ENCODE data around the gene PDSS2.

The PDSS2 gene

GRCh38 chr6:107342144-107342543, 117.2 kb downstream of the PDSS2 start:
- no peaks in the 10 kb centered on the region for H3K36me3 ChIP-seq (ENCODE audit: control insufficient read depth, insufficient read depth, low read length)

GRCh38 chr6:107340881-107341280, 118.5 kb downstream of the PDSS2 start:
- no peak overlapping the region for H3K4me3 ChIP-seq (ENCODE audit: low read length)
- H3K27me3 ChIP-seq (ENCODE audit: control insufficient read depth, insufficient read depth, low read length) = no peaks in the 10 kb centered on the region
- no peaks in the 10 kb centered on the region for H3K4me1 ChIP-seq (ENCODE audit: control insufficient read depth, insufficient read depth, low read length)
- H3K9ac ChIP-seq (ENCODE audit: low read length) = no peak overlapping the region
- H3K27ac ChIP-seq (ENCODE audit: low read depth, low read length) = no peak overlapping the region
- no peaks in the 10 kb centered on the region for H3K36me3 ChIP-seq (ENCODE audit: control insufficient read depth, insufficient read depth, low read length)

More at GRCh38 chr6:107342144-107342543, 117.2 kb downstream of the PDSS2 start:
- H3K9ac ChIP-seq (ENCODE audit: low read length) = no peak overlapping the region
- H3K4me1 ChIP-seq (ENCODE audit: control insufficient read depth, insufficient read depth, low read length) = no peaks in the 10 kb centered on the region
- H3K4me3 ChIP-seq (ENCODE audit: low read length) = no peak overlapping the region
- no peaks in the 10 kb centered on the region for H3K27me3 ChIP-seq (ENCODE audit: control insufficient read depth, insufficient read depth, low read length)
- H3K27ac ChIP-seq (ENCODE audit: low read depth, low read length) = no peak overlapping the region

- H3K9ac ChIP-seq (ENCODE audit: low read length) = no peak overlapping the region
- H3K4me3 ChIP-seq (ENCODE audit: low read length) = no peak overlapping the region
- no peak overlapping the region for H3K27ac ChIP-seq (ENCODE audit: low read depth, low read length)
- H3K27me3 ChIP-seq (ENCODE audit: control insufficient read depth, insufficient read depth, low read length) = no peaks in the 10 kb centered on the region
- no peaks in the 10 kb centered on the region for H3K4me1 ChIP-seq (ENCODE audit: control insufficient read depth, insufficient read depth, low read length)
- no peaks in the 10 kb centered on the region for H3K36me3 ChIP-seq (ENCODE audit: control insufficient read depth, insufficient read depth, low read length)
These were observed 122.1 kb downstream of the PDSS2 start for GRCh38 chr6:107337191-107337741.

- no peak overlapping the region for H3K9ac ChIP-seq (ENCODE audit: low read length)
- no peak overlapping the region for H3K27ac ChIP-seq (ENCODE audit: low read depth, low read length)
- H3K4me3 ChIP-seq (ENCODE audit: low read length) = no peak overlapping the region
- no peaks in the 10 kb centered on the region for H3K27me3 ChIP-seq (ENCODE audit: control insufficient read depth, insufficient read depth, low read length)
- H3K36me3 ChIP-seq (ENCODE audit: control insufficient read depth, insufficient read depth, low read length) = no peaks in the 10 kb centered on the region
- no peaks in the 10 kb centered on the region for H3K4me1 ChIP-seq (ENCODE audit: control insufficient read depth, insufficient read depth, low read length)
These were observed 125.3 kb downstream of the PDSS2 start for GRCh38 chr6:107334026-107334425.

GRCh38 chr6:107333491-107333890, 125.9 kb downstream of the PDSS2 start:
- no peaks in the 10 kb centered on the region for H3K4me1 ChIP-seq (ENCODE audit: control insufficient read depth, insufficient read depth, low read length)

GRCh38 chr6:107331409-107332386, 127.7 kb downstream of the PDSS2 start:
- Histone ChIP-seq H3K36me3 (ENCODE audit: control insufficient read depth, insufficient read depth, low read length) (no peaks in the 10 kb centered on the region), H3K4me1 (ENCODE audit: control insufficient read depth, insufficient read depth, low read length) (no peaks in the 10 kb centered on the region), H3K27ac (ENCODE audit: low read depth, low read length) (no peak overlapping the region), H3K9ac (ENCODE audit: low read length) (no peak overlapping the region), H3K4me3 (ENCODE audit: low read length) (no peak overlapping the region), H3K27me3 (ENCODE audit: control insufficient read depth, insufficient read depth, low read length) (no peaks in the 10 kb centered on the region)

More at GRCh38 chr6:107333491-107333890, 125.9 kb downstream of the PDSS2 start:
- Histone ChIP-seq H3K9ac (ENCODE audit: low read length) (no peak overlapping the region), H3K36me3 (ENCODE audit: control insufficient read depth, insufficient read depth, low read length) (no peaks in the 10 kb centered on the region), H3K4me3 (ENCODE audit: low read length) (no peak overlapping the region), H3K27ac (ENCODE audit: low read depth, low read length) (no peak overlapping the region), H3K27me3 (ENCODE audit: control insufficient read depth, insufficient read depth, low read length) (no peaks in the 10 kb centered on the region)

- Histone ChIP-seq H3K27ac (ENCODE audit: low read depth, low read length) (no peak overlapping the region), H3K9ac (ENCODE audit: low read length) (no peak overlapping the region), H3K36me3 (ENCODE audit: control insufficient read depth, insufficient read depth, low read length) (no peaks in the 10 kb centered on the region), H3K4me3 (ENCODE audit: low read length) (no peak overlapping the region), H3K4me1 (ENCODE audit: control insufficient read depth, insufficient read depth, low read length) (no peaks in the 10 kb centered on the region), H3K27me3 (ENCODE audit: control insufficient read depth, insufficient read depth, low read length) (no peaks in the 10 kb centered on the region)
These were observed 129.2 kb downstream of the PDSS2 start for GRCh38 chr6:107330168-107330567.

GRCh38 chr6:107329063-107329860, 130.1 kb downstream of the PDSS2 start:
- Histone ChIP-seq H3K27me3 (ENCODE audit: control insufficient read depth, insufficient read depth, low read length) (no peaks in the 10 kb centered on the region), H3K27ac (ENCODE audit: low read depth, low read length) (no peak overlapping the region), H3K4me1 (ENCODE audit: control insufficient read depth, insufficient read depth, low read length) (no peaks in the 10 kb centered on the region), H3K4me3 (ENCODE audit: low read length) (no peak overlapping the region), H3K9ac (ENCODE audit: low read length) (no peak overlapping the region), H3K36me3 (ENCODE audit: control insufficient read depth, insufficient read depth, low read length) (no peaks in the 10 kb centered on the region)

- H3K4me3 ChIP-seq (ENCODE audit: low read length) = no peak overlapping the region
- H3K27me3 ChIP-seq (ENCODE audit: control insufficient read depth, insufficient read depth, low read length) = no peaks in the 10 kb centered on the region
- no peaks in the 10 kb centered on the region for H3K36me3 ChIP-seq (ENCODE audit: control insufficient read depth, insufficient read depth, low read length)
- H3K27ac ChIP-seq (ENCODE audit: low read depth, low read length) = no peak overlapping the region
- H3K9ac ChIP-seq (ENCODE audit: low read length) = no peak overlapping the region
- no peaks in the 10 kb centered on the region for H3K4me1 ChIP-seq (ENCODE audit: control insufficient read depth, insufficient read depth, low read length)
These were observed 131.3 kb downstream of the PDSS2 start for GRCh38 chr6:107328081-107328480.

- Histone ChIP-seq H3K27ac (ENCODE audit: low read depth, low read length) (no peak overlapping the region), H3K9ac (ENCODE audit: low read length) (no peak overlapping the region)
These were observed 136.1 kb downstream of the PDSS2 start for GRCh38 chr6:107323133-107323785.

GRCh38 chr6:107321793-107322192, 137.6 kb downstream of the PDSS2 start:
- H3K9ac ChIP-seq (ENCODE audit: low read length) = no peak overlapping the region
- H3K4me3 ChIP-seq (ENCODE audit: low read length) = no peak overlapping the region
- no peaks in the 10 kb centered on the region for H3K4me1 ChIP-seq (ENCODE audit: control insufficient read depth, insufficient read depth, low read length)
- no peaks in the 10 kb centered on the region for H3K27me3 ChIP-seq (ENCODE audit: control insufficient read depth, insufficient read depth, low read length)
- no peak overlapping the region for H3K27ac ChIP-seq (ENCODE audit: low read depth, low read length)
- H3K36me3 ChIP-seq (ENCODE audit: control insufficient read depth, insufficient read depth, low read length) = no peaks in the 10 kb centered on the region

More at GRCh38 chr6:107323133-107323785, 136.1 kb downstream of the PDSS2 start:
- Histone ChIP-seq H3K36me3 (ENCODE audit: control insufficient read depth, insufficient read depth, low read length) (no peaks in the 10 kb centered on the region), H3K4me1 (ENCODE audit: control insufficient read depth, insufficient read depth, low read length) (no peaks in the 10 kb centered on the region), H3K4me3 (ENCODE audit: low read length) (no peak overlapping the region), H3K27me3 (ENCODE audit: control insufficient read depth, insufficient read depth, low read length) (no peaks in the 10 kb centered on the region)
